Left lung (tissue), 10 donors: ENCODE measurements around the gene GAK. TPM values are rescaled to one million over a fixed set of nuclear protein-coding genes. Genes with fewer than 3 reads are reported as not detected.

Experiments used
- ATAC-seq: fragments of 200-7000 bp; cut with Tn5 transposase; one replicate; pipeline ENCODE4 v1.9.1; 2020; ENCODE audit warnings: moderate library complexity
- DNase-seq, 4 donors: peaks; one replicate each; pipeline ENCODE4 v3.0.0-alpha.2; 2013 to 2020
- H3K27ac ChIP-seq, 2 donors: fragments of 200-600 bp; sonication (generic) in 1 of 2; one replicate each; pipeline versions ENCODE4 v1.5.0 to v1.8.0; 2020 to 2021
- H3K27me3 ChIP-seq, 2 donors: fragments of 200-600 bp; sonication (generic) in 1 of 2; one replicate each; pipeline versions ENCODE4 v1.5.0 to v1.8.0; 2020 to 2021
- H3K36me3 ChIP-seq, 2 donors: fragments of 200-600 bp; sonication (generic) in 1 of 2; one replicate each; pipeline versions ENCODE4 v1.5.0 to v1.8.0; 2020 to 2021
- H3K4me1 ChIP-seq, 2 donors: fragments of 200-600 bp; one replicate each; pipeline ENCODE4 v1.8.0; 2021
- H3K4me3 ChIP-seq, 2 donors: fragments of 200-600 bp; sonication (generic) in 1 of 2; one replicate each; pipeline versions ENCODE4 v1.5.0 to v1.8.0; 2020 to 2021; ENCODE audit warnings: mild to moderate bottlenecking in 1 of 2
- H3K9me3 ChIP-seq, 2 donors: fragments of 200-600 bp; sonication (generic) in 1 of 2; one replicate each; pipeline versions ENCODE4 v1.5.0 to v1.8.0; 2020 to 2021
- intact Hi-C, 2 donors: fragments of 100-400 bp; cut with DNase I; formaldehyde crosslinking; loops; one replicate each; pipeline versions ENCODE4 v1.11.2 to v1.14.2; 2022
- polyA plus RNA-seq, 6 donors: library from polyadenylated mRNA; unstranded; fragments of 120-200 nt; gene quantifications; one replicate each; pipeline ENCODE4 v1.2.1, GENCODE V29; 2013; ENCODE audit not compliant: insufficient read length in 6 of 6
- total RNA-seq, 2 donors: library from RNA; stranded (reverse); fragmentation: NEBNext Ultra II Directional; extraction: Animal tissue kit (Norgen Biotek cat#: 25700); gene quantifications; one replicate each; pipeline ENCODE4 v1.2.1, GENCODE V29; 2021
- TF ChIP-seq, protein P1 (sequence below), 2 donors: fragments of 200-600 bp; sonication (generic) in 1 of 2; IDR thresholded peaks; one replicate each; pipeline versions ENCODE4 v1.5.0 to v1.8.0; 2021; ENCODE audit warnings: antibody characterized with exemption in 2 of 2
- donor health status: DM: no; HTN: yes; CAD: no.
- donor health status: DM: no; HTN: no; CAD: no.

The GAK gene
- total and polyA plus RNA-seq, 8 donors, result 42.7 to 121 (median 50.3) TPM

- TF ChIP-seq, protein P1, sequence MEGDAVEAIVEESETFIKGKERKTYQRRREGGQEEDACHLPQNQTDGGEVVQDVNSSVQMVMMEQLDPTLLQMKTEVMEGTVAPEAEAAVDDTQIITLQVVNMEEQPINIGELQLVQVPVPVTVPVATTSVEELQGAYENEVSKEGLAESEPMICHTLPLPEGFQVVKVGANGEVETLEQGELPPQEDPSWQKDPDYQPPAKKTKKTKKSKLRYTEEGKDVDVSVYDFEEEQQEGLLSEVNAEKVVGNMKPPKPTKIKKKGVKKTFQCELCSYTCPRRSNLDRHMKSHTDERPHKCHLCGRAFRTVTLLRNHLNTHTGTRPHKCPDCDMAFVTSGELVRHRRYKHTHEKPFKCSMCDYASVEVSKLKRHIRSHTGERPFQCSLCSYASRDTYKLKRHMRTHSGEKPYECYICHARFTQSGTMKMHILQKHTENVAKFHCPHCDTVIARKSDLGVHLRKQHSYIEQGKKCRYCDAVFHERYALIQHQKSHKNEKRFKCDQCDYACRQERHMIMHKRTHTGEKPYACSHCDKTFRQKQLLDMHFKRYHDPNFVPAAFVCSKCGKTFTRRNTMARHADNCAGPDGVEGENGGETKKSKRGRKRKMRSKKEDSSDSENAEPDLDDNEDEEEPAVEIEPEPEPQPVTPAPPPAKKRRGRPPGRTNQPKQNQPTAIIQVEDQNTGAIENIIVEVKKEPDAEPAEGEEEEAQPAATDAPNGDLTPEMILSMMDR (IDR thresholded peaks at IDR 0.05), result no peak
- DNase-seq, result peak in 1 of 4 donors; percentile 72
- H3K36me3 ChIP-seq, result peaks cover 0 to 93% of the 10 kb centered on the region in 2 donors
- no peaks in the 10 kb centered on the region for H3K9me3 ChIP-seq
- no peak overlapping the region for H3K4me3 ChIP-seq
- H3K27me3 ChIP-seq, result peaks cover 0 to 5% of the 10 kb centered on the region in 2 donors
- no peak overlapping the region for H3K27ac ChIP-seq
- intact Hi-C loops, result no loop called here
- no peaks in the 10 kb centered on the region for H3K4me1 ChIP-seq
- ATAC-seq, result no peak
Observed at GRCh38 chr4:963276-964225, 31.4 kb upstream of the GAK start.

DNA sequence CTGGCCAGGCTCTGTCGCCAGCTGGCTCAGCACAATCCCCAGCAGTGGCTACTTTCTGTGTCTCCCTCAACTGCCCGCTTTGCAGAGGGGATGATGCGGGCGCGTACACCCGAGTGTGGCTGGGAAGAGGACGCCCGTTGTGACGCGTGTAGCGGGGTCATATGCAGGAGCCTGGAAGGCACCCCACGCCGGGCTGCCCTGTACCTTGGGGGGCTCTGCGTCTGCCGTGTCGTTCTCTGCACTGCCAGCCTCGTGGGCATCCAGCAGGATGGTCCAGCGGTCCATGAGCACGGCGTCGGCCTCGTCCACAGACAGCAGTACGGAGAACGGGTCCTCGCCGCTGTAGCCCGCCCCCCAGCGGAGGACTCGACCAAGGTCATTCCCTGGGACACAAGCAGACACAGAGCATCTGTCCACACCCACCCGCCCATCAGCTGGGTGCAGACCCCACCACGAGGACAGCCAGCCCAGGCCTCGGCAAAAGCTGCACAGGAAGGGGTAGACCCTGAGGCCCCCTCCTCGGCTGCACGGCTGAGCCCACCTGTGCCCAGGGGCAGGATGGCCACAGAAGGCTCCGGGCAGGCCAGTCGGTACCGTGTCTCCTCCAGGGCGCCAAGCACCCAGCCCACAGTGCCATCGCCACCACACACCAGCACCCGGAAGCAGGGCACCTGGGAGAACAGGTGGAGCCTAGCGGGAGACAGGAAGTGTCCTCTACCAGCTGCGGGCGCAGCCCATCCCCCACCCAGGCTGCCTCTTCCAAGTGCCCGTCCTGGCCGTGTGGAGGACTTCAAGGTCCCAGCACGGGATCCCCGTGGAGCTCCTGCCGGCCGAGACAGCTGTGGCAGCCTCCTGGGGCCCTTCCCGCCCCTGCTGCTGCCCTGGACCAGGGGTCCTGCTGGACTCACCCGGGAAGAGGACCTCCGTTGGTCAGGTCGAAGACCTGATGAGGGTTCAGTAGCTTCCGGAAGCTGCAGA is 30.4 kb upstream of the GAK start:
- Histone ChIP-seq H3K36me3 (peaks cover 0 to 100% of the 10 kb centered on the region in 2 donors), H3K9me3 (no peaks in the 10 kb centered on the region), H3K4me1 (no peaks in the 10 kb centered on the region), H3K4me3 (no peak overlapping the region), H3K27ac (no peak overlapping the region), H3K27me3 (no peaks in the 10 kb centered on the region)
- TF ChIP-seq, protein P1 (IDR thresholded peaks at IDR 0.05), result no peak
- intact Hi-C loops, result no loop called here
- DNase-seq (peak in 1 of 4 donors; percentile 80), ATAC-seq (no peak)

- Histone ChIP-seq H3K36me3 (peaks cover 0 to 100% of the 10 kb centered on the region in 2 donors), H3K4me3 (no peak overlapping the region), H3K9me3 (no peaks in the 10 kb centered on the region), H3K27me3 (no peaks in the 10 kb centered on the region), H3K4me1 (no peaks in the 10 kb centered on the region), H3K27ac (no peak overlapping the region)
- DNase-seq (peak in 1 of 4 donors; percentile 73), ATAC-seq (no peak)
- TF ChIP-seq, protein P1 (IDR thresholded peaks at IDR 0.05), result no peak
- intact Hi-C loops, result no loop called here
Observed at GRCh38 chr4:961351-962230, 29.5 kb upstream of the GAK start.

GRCh38 chr4:960636-961350 is 28.7 kb upstream of the GAK start:
- TF ChIP-seq, protein P1 (IDR thresholded peaks at IDR 0.05), result no peak
- intact Hi-C loops, result no loop called here
- DNase-seq, result peak in 1 of 4 donors; percentile 75
- Histone ChIP-seq H3K9me3 (no peaks in the 10 kb centered on the region), H3K4me3 (no peak overlapping the region), H3K4me1 (no peaks in the 10 kb centered on the region), H3K27me3 (no peaks in the 10 kb centered on the region), H3K27ac (no peak overlapping the region), H3K36me3 (peaks cover 0 to 94% of the 10 kb centered on the region in 2 donors)
- ATAC-seq, result no peak
